Measurements from ENCODE around the gene OTOG.

Gene OTOG

GRCh38 chr11:17633279-17633986 is 86.4 kb downstream of the OTOG start:
- DNase-seq (ENCODE audit: low read depth): no peak
- no peak overlapping the region for H3K4me3 ChIP-seq (ENCODE audit: low read length)
- TF ChIP-seq CTCF (conservative IDR thresholded peaks at IDR 0.05; ENCODE audit: low read length): no peak

- no peak overlapping the region for H3K4me3 ChIP-seq (ENCODE audit: low read length)
- no peak for TF ChIP-seq CTCF (conservative IDR thresholded peaks at IDR 0.05; ENCODE audit: low read length)
- DNase-seq (ENCODE audit: low read depth): no peak
These were observed 87.1 kb downstream of the OTOG start for GRCh38 chr11:17633987-17634775.

- no peak for TF ChIP-seq CTCF (conservative IDR thresholded peaks at IDR 0.05; ENCODE audit: low read length)
- H3K4me3 ChIP-seq (ENCODE audit: low read length): no peak overlapping the region
These were observed 87.9 kb downstream of the OTOG start for GRCh38 chr11:17634776-17635550.

GRCh38 chr11:17635551-17635938 is 88.5 kb downstream of the OTOG start:
- no peak overlapping the region for H3K4me3 ChIP-seq (ENCODE audit: low read length)
- DNase-seq (ENCODE audit: low read depth): no peak
- no peak for TF ChIP-seq CTCF (conservative IDR thresholded peaks at IDR 0.05; ENCODE audit: low read length)

More at GRCh38 chr11:17634776-17635550, 87.9 kb downstream of the OTOG start:
- no peak for DNase-seq (ENCODE audit: low read depth)

GRCh38 chr11:17636721-17637120 is 89.7 kb downstream of the OTOG start:
- no peak for DNase-seq (ENCODE audit: low read depth)
- no peak overlapping the region for H3K4me3 ChIP-seq (ENCODE audit: low read length)
- no peak for TF ChIP-seq CTCF (conservative IDR thresholded peaks at IDR 0.05; ENCODE audit: low read length)

- no peak overlapping the region for H3K4me3 ChIP-seq (ENCODE audit: low read length)
- TF ChIP-seq CTCF (conservative IDR thresholded peaks at IDR 0.05; ENCODE audit: low read length): no peak
- no peak for DNase-seq (ENCODE audit: low read depth)
These were observed 90.8 kb downstream of the OTOG start for GRCh38 chr11:17637901-17638300.
